NCI-H345 treated with DMSO at 0.1 percent for 48 hours (cell line): ENCODE results near the gene APOA5.

Experiments
- DNase-seq: peaks from one replicate; lab custom pipeline; 2025; ENCODE audit not compliant: unreplicated experiment; lab: John Stamatoyannopoulos, UW

APOA5 gene

DNA sequence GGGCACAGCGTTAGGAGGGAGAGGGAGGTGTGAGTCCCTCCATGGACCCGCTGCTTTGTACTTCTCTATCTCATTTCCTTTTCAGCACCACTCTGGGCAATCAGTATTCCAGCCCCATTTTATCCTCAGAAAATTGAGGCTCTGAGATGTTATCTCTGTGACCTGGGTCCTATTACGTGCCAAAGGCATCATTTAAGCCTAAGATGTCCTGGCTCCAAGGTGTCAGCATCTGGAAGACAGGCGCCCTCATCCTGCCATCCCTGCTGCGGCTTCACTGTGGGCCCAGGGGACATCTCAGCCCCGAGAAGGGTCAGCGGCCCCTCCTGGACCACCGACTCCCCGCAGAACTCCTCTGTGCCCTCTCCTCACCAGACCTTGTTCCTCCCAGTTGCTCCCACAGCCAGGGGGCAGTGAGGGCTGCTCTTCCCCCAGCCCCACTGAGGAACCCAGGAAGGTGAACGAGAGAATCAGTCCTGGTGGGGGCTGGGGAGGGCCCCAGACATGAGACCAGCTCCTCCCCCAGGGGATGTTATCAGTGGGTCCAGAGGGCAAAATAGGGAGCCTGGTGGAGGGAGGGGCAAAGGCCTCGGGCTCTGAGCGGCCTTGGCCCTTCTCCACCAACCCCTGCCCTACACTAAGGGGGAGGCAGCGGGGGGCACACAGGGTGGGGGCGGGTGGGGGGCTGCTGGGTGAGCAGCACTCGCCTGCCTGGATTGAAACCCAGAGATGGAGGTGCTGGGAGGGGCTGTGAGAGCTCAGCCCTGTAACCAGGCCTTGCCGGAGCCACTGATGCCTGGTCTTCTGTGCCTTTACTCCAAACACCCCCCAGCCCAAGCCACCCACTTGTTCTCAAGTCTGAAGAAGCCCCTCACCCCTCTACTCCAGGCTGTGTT is 37.2 kb upstream of the APOA5 start:
- DNase-seq = no peak

DNA sequence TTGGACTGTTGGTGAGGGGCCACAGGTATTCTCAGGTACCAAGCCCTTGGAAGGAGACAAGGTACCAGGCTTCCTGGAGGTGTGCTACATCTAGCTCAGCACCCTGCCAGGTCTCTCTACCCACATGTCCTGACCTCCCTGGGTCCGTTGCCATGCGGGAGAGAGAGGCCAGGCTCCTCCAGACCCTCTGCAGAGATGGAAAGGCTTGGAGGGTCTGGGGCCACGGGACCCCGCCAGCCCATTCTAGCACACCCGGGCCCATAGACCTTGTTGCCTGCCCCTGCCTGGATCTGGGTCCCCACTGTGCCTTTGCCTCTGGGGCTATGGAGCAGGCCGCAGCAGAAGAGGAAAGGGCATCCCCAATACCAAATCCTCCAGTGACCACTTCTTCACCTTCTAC is 35.8 kb upstream of the APOA5 start:
- no peak for DNase-seq

DNA sequence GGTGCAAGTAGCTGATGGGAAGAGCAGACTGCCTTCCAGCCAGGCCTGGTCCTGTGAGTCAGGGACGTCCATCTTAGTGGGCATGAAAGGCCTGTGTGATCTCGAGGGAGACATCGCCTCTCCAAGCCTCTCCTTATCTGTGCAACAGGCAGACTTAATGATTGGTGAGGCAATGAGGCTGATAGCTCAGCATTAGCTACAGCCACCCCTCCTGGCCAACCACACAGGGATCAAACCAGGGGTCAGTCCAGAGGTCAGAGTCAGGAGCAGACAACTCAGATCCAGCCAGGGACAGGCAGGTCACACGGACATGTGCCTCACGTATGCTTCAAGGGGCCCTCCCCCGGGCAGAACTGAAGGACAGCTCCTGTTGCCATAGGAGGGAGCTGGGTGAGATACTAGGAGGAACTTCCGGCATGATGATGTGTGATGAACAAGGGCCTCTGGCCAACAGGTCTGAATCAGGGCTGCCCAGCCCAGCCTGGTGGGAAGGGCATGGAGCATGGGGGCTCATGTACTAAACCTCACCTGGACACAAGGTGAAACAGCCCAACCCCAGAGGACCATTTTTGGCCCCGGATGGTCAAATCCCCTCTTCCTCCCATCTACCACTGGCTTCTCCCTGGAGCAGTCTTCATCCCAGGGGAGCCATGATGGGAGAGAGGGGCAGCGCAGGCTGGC is 35.2 kb upstream of the APOA5 start:
- DNase-seq = no peak

DNA sequence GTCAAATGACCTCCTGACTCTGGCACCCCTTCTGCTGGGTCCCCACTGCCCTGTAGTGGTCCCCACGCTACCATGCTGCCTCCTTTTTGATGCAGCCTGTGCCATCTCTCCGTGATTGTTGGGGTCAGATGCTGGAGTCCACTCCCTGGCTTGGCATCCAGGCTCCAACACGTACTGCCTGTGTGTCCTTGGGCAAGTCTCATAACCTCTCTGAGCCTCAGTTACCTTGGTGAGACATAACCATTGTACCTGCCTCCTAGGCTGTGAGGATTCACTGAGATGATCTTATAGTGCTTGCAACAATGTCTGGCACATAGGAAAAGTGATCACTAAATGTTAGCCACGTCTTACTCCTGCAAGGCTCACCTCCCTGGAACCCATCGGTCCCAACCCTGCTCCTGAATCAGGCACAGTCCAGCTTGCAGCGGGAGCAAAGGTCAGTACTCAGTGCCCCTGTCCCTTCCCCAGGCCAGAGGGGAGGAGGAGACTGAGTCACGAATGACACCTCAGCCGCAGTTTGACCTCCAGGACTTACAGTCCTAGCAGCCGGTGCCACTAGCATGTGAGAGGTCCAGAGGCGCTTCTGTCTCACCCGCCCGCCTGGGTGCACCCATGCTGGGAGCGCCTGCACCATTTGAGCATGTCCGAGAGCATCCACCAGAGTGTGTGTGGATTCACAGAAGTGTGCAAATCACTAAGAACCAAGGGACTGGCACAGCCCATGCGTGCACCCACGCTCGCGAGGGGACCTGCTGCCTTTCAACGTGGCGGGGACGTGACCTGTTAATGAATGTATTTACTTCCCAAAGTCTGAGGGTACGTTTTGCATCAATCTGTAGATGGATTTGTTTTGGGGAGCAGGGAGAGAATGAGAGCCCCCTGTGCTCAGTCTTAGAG is 34.4 kb upstream of the APOA5 start:
- no peak for DNase-seq

DNA sequence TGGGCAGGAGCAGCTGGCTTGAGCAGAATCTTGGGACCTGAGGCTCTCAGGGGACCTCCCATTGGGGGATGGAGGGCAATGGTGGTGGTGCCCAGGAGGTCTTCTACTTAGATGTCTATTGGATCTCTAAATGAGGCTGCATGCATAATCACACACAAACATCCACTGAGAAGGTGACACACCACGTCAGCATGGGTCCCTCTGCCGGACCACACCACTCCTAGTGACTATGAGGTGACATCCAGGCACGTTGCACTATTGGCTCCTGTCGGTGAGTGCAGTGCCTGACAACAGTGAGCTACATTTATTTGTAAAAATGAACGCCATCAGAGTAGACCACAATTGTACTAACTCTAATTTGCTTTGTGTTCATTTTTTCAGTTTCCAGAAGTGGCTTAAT is 33.8 kb upstream of the APOA5 start:
- no peak for DNase-seq

DNA sequence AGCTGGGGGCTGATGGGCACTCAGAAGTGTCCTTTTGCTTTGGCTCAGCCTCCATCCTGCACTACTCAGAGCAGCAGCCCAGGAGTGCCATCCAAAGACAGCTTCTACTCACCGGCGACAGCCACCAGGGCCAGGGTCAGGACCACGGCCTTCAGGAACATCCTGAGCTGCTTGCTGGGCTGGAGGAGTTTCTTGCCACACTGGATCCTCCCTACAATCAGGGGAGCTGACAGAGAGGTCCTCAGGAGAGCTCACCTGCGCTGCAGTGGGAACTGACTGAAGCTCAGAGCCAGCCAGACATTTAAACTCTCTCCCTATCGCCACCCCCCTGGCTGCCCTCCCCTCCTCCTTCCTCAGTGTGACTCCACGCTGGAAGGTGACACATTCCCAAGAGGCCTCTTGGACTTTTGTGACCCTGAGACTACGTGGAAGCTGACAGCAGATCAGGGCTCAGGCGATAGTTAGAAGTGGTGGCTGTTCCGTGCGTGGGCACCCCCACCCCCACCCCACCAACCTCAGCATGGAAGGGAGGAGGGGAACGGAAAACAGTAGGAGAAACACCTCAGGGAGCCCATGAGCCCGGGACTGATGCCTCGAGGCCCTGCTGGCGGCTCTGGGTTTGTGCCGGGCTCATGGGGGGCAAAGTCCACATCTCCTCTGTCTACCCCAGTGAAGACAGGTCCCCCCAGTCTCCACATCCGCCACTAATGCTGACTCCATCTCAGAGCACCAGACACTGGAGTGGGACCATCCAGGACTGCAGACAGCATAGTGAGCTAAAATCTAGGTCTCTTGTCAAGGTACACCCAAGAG is 31.6 kb upstream of the APOA5 start, which contains the start of gene APOA4:
Gene APOA4 (minus strand): TSS at position 274 of the 813 bp plus-strand sequence. CDS start 113 bp downstream, at position 161.
- no peak for DNase-seq

DNA sequence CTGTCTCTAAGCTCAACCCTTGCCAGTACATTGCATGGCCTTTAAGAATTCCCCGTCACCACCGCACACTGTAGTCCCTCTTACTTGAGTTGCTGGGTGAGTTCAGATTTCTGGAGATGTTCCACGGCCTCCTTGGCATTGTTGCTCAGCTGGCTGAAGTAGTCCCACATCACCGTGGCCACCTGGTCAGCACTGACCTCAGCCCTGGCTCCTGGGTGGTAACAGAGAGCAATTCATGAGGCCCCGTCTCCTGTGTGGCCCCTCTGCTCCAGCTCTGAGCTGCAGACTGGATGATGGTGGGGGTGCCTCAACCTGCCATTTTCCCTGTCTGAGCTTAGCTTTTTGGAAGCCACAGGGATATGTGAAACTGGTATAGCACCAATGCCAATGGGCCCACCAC is 30.9 kb upstream of the APOA5 start:
- no peak for DNase-seq

DNA sequence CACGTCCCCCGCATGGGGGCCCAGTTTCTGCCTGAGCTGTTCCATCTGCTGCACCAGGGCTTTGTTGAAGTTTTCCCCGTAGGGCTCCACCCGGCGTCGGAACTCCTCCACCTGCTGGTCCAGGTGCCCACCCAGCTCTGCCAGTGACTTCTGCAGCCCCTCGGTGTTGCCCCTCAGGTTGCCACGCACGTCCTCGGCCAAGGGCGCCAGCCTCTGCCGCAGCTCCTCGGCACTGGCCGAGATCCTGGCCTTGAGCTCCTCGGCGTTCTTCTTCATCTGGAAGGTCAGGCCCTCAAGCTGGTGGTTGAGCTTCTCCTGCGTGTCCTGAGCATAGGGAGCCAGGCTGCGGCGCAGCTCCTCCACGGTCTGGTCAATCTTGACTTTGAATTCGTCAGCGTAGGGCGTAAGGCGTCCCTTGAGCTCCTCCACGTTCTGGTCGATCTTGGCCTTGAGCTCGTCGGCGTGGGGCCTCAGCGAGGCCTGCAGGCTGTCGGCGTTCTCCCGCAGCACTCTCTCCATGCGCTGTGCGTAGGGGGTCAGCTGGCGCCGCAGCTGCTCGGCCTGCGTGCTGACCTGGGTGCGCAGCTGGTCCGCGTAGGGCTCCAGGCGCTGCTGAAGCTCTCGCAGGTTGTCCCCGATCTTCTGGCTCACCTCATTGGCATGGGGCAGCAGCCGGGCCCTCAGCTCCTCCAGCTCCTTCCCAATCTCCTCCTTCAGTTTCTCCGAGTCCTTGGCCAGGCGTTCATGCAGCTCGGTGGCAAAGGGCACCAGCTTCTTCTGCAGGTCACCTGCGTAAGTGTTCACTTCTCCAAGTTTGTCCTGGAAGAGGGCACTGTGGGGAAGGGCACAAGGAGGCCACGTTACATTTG is 29.6 kb upstream of the APOA5 start:
- DNase-seq = no peak

DNA sequence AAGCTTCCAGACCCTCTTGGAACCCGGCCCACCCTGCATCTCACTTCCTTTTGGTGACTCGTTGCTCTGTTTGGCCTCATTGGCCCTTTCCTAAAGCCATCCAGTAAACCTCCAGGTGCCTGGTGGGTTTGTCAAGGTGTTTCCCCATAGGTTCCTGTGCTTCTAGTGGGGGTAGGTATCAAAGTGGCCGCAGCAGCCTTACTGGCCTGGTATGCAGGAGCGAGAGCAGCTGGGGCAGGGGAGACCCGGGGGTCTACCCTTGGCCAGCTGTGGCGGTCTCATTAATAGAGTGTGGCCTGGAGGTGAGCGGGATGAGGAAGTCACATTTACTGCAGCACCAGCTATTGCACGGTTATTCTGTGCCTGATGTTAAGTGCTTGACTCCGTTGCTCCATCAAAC is 27.4 kb upstream of the APOA5 start:
- no peak for DNase-seq

DNA sequence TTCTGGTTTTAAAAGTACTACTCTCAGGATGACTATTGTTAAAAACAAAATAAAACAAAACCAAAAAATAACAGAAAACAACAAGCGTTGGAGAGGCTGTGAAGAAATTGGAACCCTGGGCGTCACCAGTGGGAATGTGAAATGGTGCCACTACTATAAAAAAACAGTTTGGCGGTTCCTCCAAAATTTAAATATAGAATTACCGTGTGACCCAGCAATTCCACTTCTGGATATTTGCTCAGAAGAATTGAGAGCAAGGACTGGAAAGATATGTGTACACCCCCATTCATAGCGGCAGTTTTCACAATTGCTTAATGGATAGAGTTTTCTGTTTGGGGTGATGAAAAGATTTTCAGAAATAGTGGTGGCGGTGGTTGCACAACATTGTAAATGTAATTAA is 22.8 kb upstream of the APOA5 start:
- DNase-seq = no peak

DNA sequence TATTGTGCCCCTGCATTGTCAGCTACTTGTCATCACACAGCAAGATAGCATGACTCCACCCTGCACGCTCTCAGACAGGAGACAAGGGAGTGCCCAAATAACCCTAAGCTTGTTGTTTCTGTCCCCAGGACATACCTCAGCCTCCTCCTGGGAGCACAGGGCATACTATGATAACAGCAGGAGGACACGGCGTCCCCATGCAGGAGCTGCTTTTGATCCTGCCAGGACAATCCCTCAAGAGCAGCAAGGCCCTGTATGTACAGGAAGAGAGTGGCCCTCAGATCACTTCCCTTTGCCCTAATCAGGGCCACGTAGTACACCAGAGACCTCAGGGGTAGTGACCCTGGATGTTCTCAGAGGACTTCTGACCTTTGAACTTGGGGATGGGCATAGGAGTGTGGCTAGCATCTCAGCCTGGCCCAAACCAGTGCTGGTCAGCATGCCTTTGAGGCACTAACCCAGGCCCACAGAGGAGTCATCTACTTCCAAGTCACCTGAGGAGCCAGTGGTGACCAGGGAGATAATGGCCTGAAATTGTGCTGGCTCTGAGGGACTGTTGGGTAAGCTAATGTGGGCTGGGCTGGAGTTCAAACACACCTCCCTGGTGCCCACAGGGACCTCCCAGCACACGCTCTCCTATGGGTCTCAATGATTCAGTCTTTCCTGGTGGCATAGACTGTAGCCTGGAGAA is 22.2 kb upstream of the APOA5 start:
- no peak for DNase-seq

DNA sequence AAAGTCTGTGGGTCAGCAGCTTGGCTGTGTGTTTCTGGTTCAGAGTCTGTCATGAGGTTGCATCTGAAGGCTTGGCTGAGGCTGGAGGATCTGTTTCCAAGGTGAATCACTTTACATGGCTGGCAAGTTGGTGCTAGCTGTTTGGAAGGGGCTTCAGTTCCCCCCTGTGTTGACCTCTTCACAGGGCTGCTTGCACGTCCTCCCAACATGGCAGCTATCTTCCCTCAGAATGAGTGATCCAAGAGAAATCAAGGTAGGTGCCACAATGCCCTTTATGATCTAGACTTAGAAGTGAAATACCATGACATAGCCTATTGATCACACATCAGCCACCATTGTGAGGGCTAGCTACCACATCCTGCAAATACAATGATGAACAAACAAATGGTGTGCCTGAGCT is 21.5 kb upstream of the APOA5 start:
- no peak for DNase-seq

DNA sequence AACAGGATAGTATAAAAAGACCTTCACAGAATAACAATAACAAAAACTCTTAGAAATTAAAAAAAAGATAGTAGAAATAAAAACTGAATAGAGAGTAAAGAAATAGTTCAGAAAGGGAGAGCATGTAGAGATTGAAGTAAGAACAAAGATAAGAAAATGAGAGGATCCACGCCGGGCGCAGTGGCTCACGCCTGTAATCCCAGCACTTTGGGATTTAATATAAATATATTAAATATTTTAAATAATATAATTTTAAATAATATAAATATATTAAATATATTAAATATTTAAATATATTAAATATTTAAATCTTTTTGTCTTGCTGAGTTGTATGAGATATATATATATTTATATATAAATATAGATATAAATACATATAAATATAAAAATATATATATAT is 20.4 kb upstream of the APOA5 start:
- DNase-seq = no peak

DNA sequence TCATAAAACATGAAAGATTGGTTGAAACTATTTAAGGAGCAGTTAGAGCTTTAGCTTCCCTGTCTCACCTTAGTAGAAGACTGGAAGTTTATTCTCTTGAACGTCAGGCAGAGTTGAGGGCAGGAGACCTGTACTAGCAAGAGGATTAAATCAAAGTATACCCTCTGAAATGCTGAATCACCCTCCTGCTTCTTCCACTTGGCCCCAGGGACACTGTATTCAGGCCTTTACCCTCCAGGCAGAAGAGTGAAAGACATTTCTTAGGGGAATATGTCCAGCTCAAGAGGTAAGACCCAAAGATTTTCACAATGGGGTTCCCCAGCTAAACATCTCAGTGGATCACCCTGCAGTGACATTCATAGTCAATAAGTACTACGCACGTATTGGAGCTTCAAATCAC is 19.5 kb upstream of the APOA5 start:
- DNase-seq = no peak

DNA sequence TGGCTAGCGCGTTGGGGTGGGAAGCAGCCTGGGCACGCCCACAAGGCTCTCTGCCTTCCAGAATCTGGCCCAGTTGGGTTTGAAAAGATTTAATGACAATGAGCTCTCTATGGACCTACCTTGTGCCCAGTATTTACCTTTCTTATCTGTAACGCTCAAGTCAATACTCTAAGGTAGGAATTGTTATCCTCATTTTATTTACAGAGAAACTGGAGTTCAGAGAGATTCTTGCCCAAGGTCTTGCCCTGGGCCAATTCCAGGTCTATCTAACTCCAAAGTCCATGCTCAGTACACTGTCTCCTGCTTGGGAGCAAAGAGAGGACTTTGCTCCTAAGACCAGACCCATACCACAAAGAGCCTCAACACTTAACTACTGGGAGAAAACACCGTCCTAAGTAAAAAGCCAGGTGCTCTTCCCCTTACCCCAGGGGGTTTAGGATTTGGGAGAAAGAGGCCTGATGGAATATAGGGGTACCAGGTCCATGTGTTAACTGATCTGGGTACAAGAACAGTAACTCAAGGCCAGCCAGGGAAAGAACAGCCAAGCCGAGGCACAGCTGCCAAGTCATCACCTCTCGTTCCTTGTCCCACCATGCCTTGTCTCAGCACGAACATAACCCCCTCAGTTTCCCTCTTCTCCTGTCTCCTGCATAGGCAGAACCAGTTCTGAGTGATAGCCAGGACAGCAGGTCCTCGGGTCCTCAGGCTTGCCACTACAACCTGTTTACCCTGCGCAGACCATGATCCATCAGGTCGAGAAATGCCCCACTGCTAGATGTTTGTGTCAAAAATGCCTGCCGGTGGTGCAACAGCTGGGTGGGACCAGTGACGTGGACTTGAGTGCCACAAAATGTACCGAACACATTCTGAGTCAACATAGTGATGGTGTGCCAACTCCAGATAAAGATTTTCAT is 16.8 kb upstream of the APOA5 start:
- DNase-seq = no peak

DNA sequence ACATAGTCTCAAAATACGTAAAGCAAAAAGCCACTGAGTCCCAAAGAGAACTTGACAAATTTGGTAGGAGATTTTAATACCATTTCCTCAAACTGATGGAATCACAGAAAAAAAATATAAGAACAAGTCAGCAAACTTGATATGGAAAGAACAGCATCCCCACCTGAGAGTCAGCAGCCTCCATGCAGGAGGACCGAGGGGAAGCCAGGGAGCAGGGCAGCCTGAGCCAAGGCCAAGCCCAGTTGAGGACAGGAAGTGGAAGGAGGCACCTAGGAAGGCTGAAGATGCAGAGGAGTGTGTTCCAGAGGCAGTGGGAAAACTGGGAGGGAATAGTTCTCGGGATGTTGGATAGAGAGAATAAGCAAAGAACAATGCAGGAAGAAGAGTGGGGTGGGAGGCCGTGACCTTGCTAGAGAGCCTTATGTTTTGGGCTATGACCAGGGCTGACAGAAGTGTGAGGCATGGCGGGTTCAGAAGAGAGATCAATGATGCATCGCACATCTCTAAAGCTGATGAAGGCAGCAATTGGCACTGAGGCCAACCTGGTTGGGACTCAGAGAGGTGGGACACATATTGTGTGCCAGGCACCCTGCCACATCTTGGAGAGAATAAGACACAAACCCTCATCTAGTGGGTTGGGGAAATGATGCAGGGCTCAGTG is 16.1 kb upstream of the APOA5 start:
- no peak for DNase-seq

DNA sequence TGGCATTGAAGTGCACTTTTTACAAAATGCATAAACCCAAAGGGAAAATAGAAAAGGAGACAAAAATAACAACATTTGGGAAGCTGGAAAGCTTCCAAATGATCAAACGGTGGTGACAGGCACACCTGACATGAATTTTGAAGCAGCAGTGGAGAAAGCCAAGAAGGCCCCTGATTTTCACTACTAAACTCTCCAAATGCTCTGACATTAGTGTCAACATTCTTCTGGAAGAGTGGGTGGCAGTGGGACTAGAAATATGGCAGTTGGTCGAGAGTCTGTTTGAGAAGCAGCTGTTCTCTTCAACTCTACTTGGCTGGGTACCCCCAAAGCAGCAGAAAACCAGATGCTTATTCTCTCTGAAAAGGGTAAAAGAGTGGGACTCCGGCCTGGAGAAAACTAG is 12.3 kb upstream of the APOA5 start:
- DNase-seq = no peak
